A549 (cell line): ENCODE measurements around the gene TRIM39. TPM values are rescaled to one million over a fixed set of nuclear protein-coding genes. Genes with fewer than 3 reads are reported as not detected.
A peak's percentile ranks its signal among the peaks of the same experiment; 100 is the strongest.

Experiments used
- BHLHE40 ChIP-seq: IDR thresholded peaks from 2 replicates; pipeline ENCODE4 v1.6.1; 2012; ENCODE audit warnings: low read depth, low read length, inconsistent platforms
- CHD2 ChIP-seq: fragments of 150-350 bp; IDR thresholded peaks from 2 replicates; pipeline ENCODE4 v1.6.1; 2014; ENCODE audit warnings: low read length; ENCODE audit not compliant: partially characterized antibody
- CTCF ChIP-seq: fragments of >200 bp; sonication (Bioruptor Twin); formaldehyde crosslinking; IDR thresholded peaks from 3 replicates; pipeline ENCODE4 v1.5.1; 2016
- E2F6 ChIP-seq: IDR thresholded peaks from 2 replicates; pipeline ENCODE4 v1.6.1; 2012; ENCODE audit warnings: low read depth, borderline replicate concordance
- ELK1 ChIP-seq: fragments of 150-350 bp; IDR thresholded peaks from 2 replicates; pipeline ENCODE4 v1.6.1; 2014; ENCODE audit warnings: low read depth, mild to moderate bottlenecking, low read length
- EP300 ChIP-seq, 2 experiments: fragments of >200 bp; sonication (Bioruptor Twin); formaldehyde crosslinking; IDR thresholded peaks; 2 replicates in 1 of 2; 3 replicates in 1 of 2; pipeline ENCODE4 v1.6.1; 2016 to 2017
- ESRRA ChIP-seq: fragments of 150-350 bp; IDR thresholded peaks from 2 replicates; pipeline ENCODE4 v1.6.1; 2014; ENCODE audit warnings: mild to moderate bottlenecking, low read length, borderline replicate concordance
- FOSB ChIP-seq: fragments of 250-450 bp; sonication (Bioruptor Pico); IDR thresholded peaks from 2 replicates; pipeline ENCODE4 v1.5.0; 2020; ENCODE audit warnings: mild to moderate bottlenecking, moderate library complexity
- GATA3 ChIP-seq: IDR thresholded peaks from 2 replicates; pipeline ENCODE4 v1.6.1; 2012; ENCODE audit warnings: borderline replicate concordance
- HDAC2 ChIP-seq: fragments of 200-600 bp; sonication (generic); IDR thresholded peaks from 2 replicates; pipeline ENCODE4 v1.6.1; 2016
- HOXA7 ChIP-seq: fragments of 250-450 bp; sonication (Bioruptor Pico); IDR thresholded peaks from 2 replicates; pipeline ENCODE4 v1.5.0; 2020; ENCODE audit warnings: mild to moderate bottlenecking, moderate library complexity
- HOXB13 ChIP-seq: fragments of 250-450 bp; sonication (Bioruptor Pico); IDR thresholded peaks from 2 replicates; pipeline ENCODE4 v1.5.0; 2020; ENCODE audit warnings: low read depth, mild to moderate bottlenecking, moderate library complexity
- JUN ChIP-seq, 2 experiments: fragments of >200 bp; sonication (Bioruptor Twin); formaldehyde crosslinking; IDR thresholded peaks; 2 replicates in 1 of 2; 3 replicates in 1 of 2; pipeline ENCODE4 v1.6.1; 2016 to 2017
- MAX ChIP-seq: IDR thresholded peaks from 2 replicates; pipeline ENCODE4 v1.6.1; 2012
- MAZ ChIP-seq: fragments of 150-350 bp; IDR thresholded peaks from 2 replicates; pipeline ENCODE4 v1.6.1; 2014; ENCODE audit warnings: antibody characterized with exemption, low read depth, low read length, borderline replicate concordance
- NFE2L2 ChIP-seq: fragments of 150-350 bp; conservative IDR thresholded peaks from 2 replicates; pipeline ENCODE4 v1.6.1; 2014; ENCODE audit warnings: low read length
- NR3C1 ChIP-seq: fragments of >200 bp; sonication (Bioruptor Twin); formaldehyde crosslinking; IDR thresholded peaks from 3 replicates; pipeline ENCODE4 v1.6.1; 2017
- POLR2A ChIP-seq: IDR thresholded peaks from 2 replicates; pipeline ENCODE4 v1.6.1; 2012; ENCODE audit warnings: mild to moderate bottlenecking, low read length
- RAD21 ChIP-seq, 2 experiments: fragments of >200 bp in 1 of 2; sonication (Bioruptor Twin) in 1 of 2; formaldehyde crosslinking in 1 of 2; IDR thresholded peaks in 1 of 2; conservative IDR thresholded peaks in 1 of 2; 2 replicates in 1 of 2; 3 replicates in 1 of 2; pipeline ENCODE4 v1.6.1; 2012 to 2018; ENCODE audit warnings: inconsistent platforms in 1 of 2
- REST ChIP-seq: fragments of 200-600 bp; sonication (generic); IDR thresholded peaks from 2 replicates; pipeline ENCODE4 v1.6.1; 2016; ENCODE audit warnings: antibody characterized with exemption, mild to moderate bottlenecking, moderate library complexity
- SMC3 ChIP-seq: fragments of >200 bp; sonication (Bioruptor Twin); formaldehyde crosslinking; IDR thresholded peaks from 3 replicates; pipeline ENCODE4 v1.6.1; 2018; ENCODE audit warnings: inconsistent platforms
- TFCP2L1 ChIP-seq: fragments of 250-450 bp; sonication (Bioruptor Pico); IDR thresholded peaks from 2 replicates; pipeline ENCODE4 v1.5.0; 2021; ENCODE audit warnings: mild to moderate bottlenecking
- TP53 ChIP-seq: fragments of 250-450 bp; sonication (Bioruptor Pico); IDR thresholded peaks from 2 replicates; pipeline ENCODE4 v1.5.0; 2021; ENCODE audit warnings: mild to moderate bottlenecking, moderate library complexity
- ZC3H11A ChIP-seq: fragments of 450-650 bp; IDR thresholded peaks from 2 replicates; pipeline ENCODE4 v1.6.1; 2014; ENCODE audit warnings: antibody characterized with exemption, mild to moderate bottlenecking
- ZFP36 ChIP-seq: fragments of 450-650 bp; IDR thresholded peaks from 2 replicates; pipeline ENCODE4 v1.6.1; 2014; ENCODE audit warnings: borderline replicate concordance; ENCODE audit not compliant: partially characterized antibody
- polyA plus RNA-seq, 4 experiments: library from polyadenylated mRNA; depleted of rRNA in 3 of 4; stranded (reverse); fragments of >200 nt; fragmentation: RNase III in 1 of 4; extraction: RNeasy Plus Mini Kit Qiagen cat#74134 plus additional on column Dnase treatment in 1 of 4; gene quantifications; 2 replicates in 3 of 4; 3 replicates in 1 of 4; pipeline ENCODE4 v1.2.3, GENCODE V29; 2011 to 2017

TRIM39 gene
- polyA plus RNA-seq, 2 of the 4 experiments (the other 2 are of a cell fraction), result 7.1 to 8.1 TPM

- no peak for TF ChIP-seq SMC3
- TF ChIP-seq MAZ, result no peak
- no peak for TF ChIP-seq ZFP36
- peak; percentile 53 to 86 for TF ChIP-seq JUN (IDR thresholded peaks at IDR 0.05)
- TF ChIP-seq HOXB13 (CRISPR knock-in tag), result no peak
- no peak for TF ChIP-seq HDAC2
- no peak for TF ChIP-seq RAD21 (conservative IDR thresholded peaks at IDR 0.05 in 1 of 2, IDR thresholded peaks at IDR 0.05 in 1 of 2)
- TF ChIP-seq GATA3, result no peak
- no peak for TF ChIP-seq HOXA7 (CRISPR knock-in tag)
- TF ChIP-seq TP53 (CRISPR knock-in tag), result no peak
- TF ChIP-seq CHD2, result no peak
- peak; percentile 48 for TF ChIP-seq MAX
- TF ChIP-seq FOSB (CRISPR knock-in tag), result no peak
- no peak for TF ChIP-seq EP300 (IDR thresholded peaks at IDR 0.05)
- no peak for TF ChIP-seq ZC3H11A
- no peak for TF ChIP-seq TFCP2L1
- no peak for TF ChIP-seq BHLHE40
- TF ChIP-seq NR3C1, result no peak
- TF ChIP-seq REST, result no peak
- TF ChIP-seq ELK1, result no peak
- no peak for TF ChIP-seq CTCF
- TF ChIP-seq ESRRA, result no peak
- peak; percentile 91 for TF ChIP-seq POLR2A
- no peak for TF ChIP-seq NFE2L2
- peak; percentile 44; the same call in 1 of the 2 replicates for TF ChIP-seq E2F6
- TF ChIP-seq, all 56 proteins: peak for 7
Observed at GRCh38 chr6:30344868-30345671, 18.3 kb downstream of the TRIM39 start, which contains the start of gene RPP21 (continued).
